ENCODE measurements around the gene FAM47E.

DNA sequence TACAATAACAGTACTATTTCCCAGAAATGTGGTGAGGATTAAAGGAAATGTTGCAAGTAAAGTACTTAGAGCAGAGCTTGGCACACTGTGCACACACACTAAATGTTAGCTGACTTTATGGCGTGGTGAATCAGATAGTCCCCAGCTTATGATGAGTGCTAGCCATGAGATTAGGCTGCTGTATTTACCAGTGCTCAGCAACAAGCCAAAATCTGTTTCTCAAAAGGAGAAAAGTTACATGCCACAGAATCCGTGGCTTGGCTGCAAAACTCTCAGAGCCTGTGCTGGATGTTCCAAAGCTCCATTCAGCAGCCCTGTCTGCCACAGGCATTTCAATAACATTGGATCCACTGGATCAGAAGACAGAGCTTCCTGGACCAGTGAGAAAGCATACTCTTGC, 42.3 kb downstream of the FAM47E start:
- TF ChIP-seq CTCF (IDR thresholded peaks at IDR 0.05 in 4 of 5, conservative IDR thresholded peaks at IDR 0.05 in 1 of 5), result no peak
- no peak for TF ChIP-seq POLR2A (IDR thresholded peaks at IDR 0.05)

Measured in gastrocnemius medialis (tissue), 4 donors.